Activated T-cell treated with anti-CD3 and anti-CD28 coated beads for 1 hour (primary cell): Measurements from ENCODE around the gene CEACAM18.
"Not testable (repeated sequence)": the region's sequence is repeated elsewhere in the genome, so short reads cannot be mapped to it uniquely, and the experiment has no call there.

Experiments
- DNase-seq: peaks from one replicate; pipeline ENCODE4 v3.0.0-alpha.2; 2020; ENCODE audit warnings: low read depth

CEACAM18 gene

GRCh38 chr19:51478381-51479234 is at the start of gene CEACAM18:
CEACAM18 (plus strand) TSS chr19:51478539.
- DNase-seq: no peak

DNA sequence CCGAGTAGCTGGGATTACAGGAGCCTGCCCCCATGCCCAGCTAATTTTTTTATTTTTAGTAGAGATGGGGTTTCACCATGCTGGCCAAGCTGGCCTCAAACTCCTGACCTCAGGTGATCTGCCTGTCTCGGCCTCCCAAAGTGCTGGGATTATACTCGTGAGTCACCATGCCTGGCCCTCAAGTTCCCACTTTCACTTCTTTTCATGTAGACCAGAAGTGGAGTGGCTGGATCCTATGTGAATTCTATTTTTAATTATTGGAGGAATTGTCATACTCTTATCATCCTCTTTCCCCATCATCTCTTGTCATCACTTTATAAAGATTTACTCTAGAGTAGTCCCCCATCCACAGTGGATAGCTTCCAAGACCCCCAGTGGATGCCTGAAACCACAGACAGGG is 48.1 kb upstream of the CEACAM18 start:
- no peak for DNase-seq

- no peak for DNase-seq
Observed at GRCh38 chr19:51431124-51431523, 47.2 kb upstream of the CEACAM18 start.

- no peak for DNase-seq
Observed at GRCh38 chr19:51433043-51433442, 45.3 kb upstream of the CEACAM18 start.

GRCh38 chr19:51434456-51434855 is 43.9 kb upstream of the CEACAM18 start:
- DNase-seq: no peak

GRCh38 chr19:51439021-51439465 is 39.3 kb upstream of the CEACAM18 start:
- DNase-seq: no peak

DNA sequence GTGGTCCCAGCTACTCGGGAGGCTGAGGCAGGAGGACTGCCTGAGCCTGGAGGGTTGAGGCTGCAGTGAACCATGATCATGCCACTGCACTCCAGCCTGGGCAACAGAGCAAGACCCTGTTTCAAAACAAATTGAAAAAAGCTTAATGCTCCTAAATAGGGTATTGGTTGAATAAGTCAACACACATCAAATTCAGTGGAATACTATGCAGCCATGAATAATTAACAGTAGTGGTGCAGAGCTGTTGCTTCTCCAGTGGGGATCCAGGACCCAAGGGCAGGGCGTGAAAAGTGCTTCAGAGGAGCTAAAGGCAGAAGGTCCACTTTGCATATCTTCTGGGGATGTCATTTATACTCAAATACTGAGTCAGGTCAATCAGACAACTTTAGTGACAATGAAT is 38.3 kb upstream of the CEACAM18 start:
- DNase-seq: no peak

DNA sequence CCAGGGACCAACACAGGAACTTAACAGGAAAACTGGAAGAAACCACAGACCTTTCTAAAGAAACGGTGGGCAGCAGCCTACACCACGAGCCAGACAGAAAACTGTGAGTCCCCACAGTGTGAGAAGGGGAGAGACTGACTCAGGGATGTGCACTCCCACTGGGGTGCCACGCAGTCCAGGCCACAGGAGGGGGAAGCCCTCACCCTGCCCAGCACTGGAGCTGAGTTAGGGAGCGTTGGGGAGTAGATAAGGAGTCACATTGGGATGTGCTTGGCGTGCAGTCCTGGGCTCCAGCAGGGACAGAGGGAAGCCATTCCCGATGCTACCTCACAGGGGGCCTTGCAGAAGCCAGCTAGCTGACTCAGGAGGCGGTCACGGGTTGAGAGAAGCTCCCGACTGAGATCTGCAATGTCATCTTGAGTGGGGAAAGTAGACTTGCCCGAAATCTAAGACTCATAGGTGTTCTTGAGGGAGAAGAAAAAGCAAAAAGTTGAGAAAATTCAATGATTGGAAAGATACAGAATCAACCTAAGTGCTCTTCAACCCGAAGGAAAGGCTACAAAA is 37.4 kb upstream of the CEACAM18 start:
- peak; percentile 12 for DNase-seq

DNA sequence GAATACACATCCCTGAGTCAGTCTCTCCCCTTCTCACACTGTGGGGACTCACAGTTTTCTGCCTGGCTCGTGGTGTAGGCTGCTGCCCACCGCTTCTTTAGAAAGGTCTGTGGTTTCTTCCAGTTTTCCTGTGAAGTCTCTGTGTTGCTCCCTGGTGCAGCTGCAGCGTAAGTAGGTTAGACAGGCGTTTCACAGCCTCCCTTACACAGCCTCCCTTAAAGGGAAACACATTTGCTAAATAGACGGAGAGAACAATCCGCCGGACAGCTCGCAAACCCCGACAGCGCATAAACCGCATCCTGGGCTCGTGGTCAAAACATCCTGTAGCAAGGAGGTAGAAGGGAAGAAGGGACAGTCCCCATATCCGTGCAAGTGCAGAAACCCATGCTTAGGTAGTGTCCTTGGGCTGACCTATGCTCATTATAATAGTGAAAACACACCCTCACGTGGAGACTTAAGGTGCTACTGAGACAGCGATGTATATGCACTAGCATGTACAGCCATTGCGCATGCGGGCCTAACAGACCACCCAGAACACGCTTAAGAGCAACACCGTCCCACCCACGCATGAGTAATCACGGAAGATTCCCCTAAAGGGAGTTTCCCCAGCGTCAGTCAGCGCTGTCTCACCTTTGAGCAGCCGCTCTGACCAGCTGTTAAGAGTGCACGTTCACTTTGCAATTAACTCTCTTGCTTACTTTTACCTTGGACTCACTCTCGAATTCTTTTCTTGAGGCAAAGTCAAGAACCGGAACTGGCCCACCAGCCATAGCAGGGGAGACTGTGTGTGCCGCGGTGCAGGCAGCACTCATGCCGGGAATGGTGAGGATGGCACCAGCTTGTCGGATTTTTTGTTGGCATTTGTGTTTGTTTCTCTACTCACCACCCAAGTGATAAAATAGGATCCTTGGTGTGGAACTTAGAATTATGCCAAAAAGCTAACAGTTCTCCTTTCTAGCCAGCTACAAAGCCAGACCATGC is 36.6 kb upstream of the CEACAM18 start:
- DNase-seq: peak; percentile 64

- DNase-seq: not testable (repeated sequence)
Observed at GRCh38 chr19:51447510-51447909, 30.8 kb upstream of the CEACAM18 start.

GRCh38 chr19:51448011-51448410 is 30.3 kb upstream of the CEACAM18 start:
- no peak for DNase-seq

DNA sequence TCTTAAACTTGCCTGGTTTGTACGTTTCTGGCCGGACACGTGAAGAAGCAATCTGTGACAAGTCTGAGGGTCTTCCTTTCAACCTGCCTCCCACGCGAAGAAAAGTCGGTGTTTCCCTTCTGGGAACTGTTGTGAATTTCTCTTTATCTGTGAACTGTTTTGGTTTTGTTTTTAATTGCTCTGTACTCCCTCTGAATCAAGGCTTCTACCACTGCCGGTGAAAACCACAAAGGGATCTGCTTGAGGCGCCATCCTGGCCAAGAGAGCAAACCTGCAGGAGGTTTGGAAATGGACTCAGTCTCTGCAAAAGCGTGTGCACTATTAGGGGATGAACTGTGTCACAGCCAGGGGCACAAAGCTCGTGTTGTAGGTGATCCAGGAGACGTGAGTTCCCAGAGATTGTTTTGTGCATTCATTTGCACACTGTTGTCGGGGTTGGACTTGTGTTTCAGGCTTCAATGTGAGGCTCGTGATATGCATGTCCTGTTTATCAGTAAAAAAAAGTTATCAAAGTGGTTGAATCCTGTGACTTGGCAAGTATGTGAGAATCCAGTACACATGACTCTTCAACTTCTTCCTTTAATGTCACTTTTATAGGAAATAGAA is 29.8 kb upstream of the CEACAM18 start:
- DNase-seq: no peak

- no peak for DNase-seq
Observed at GRCh38 chr19:51450730-51451307, 27.5 kb upstream of the CEACAM18 start.

- DNase-seq: no peak
Observed at GRCh38 chr19:51456541-51457290, 21.6 kb upstream of the CEACAM18 start.

- no peak for DNase-seq
Observed at GRCh38 chr19:51457351-51458013, 20.9 kb upstream of the CEACAM18 start.

- no peak for DNase-seq
Observed at GRCh38 chr19:51458051-51458645, 20.2 kb upstream of the CEACAM18 start, which contains the start of gene SIGLEC8. SIGLEC8 (minus strand) TSS chr19:51458454; CDS start chr19:51458387, 67 bp downstream.

GRCh38 chr19:51458899-51459505 is 19.3 kb upstream of the CEACAM18 start:
- no peak for DNase-seq

- DNase-seq: no peak
Observed at GRCh38 chr19:51460164-51460992, 18.0 kb upstream of the CEACAM18 start.
